HCT116 (cell line): ENCODE data around the gene AATF. TPM values are rescaled to one million over a fixed set of nuclear protein-coding genes. Genes with fewer than 3 reads are reported as not detected.

Experiments used
- ATAC-seq: fragments of 200-7000 bp; cut with Tn5 transposase; 2 replicates; pipeline ENCODE4 v1.9.1; 2020; ENCODE audit warnings: mild to moderate bottlenecking, moderate library complexity
- BruUV-seq: library from RNA; stranded (reverse); fragments of 400-500 nt; replicated peaks from 2 replicates; lab custom pipeline; 2021; lab: Mats Ljungman, UMichigan
- CTCF ChIA-PET: fragments of 300-600 bp; sonication (Branson Sonifier 250); formaldehyde crosslinking; loops from one replicate; lab custom pipeline; 2021; ENCODE audit warnings: antibody characterized with exemption; lab: Charles Lee
- POLR2A ChIA-PET: fragments of 300-600, 350-600 bp; sonication (Branson Sonifier 250); formaldehyde crosslinking; loops from one replicate; lab custom pipeline; 2021; ENCODE audit warnings: antibody characterized with exemption; lab: Charles Lee
- RAD21 ChIA-PET, 2 experiments: fragments of 300-600 bp; sonication (Branson Sonifier 250); formaldehyde crosslinking; loops; one replicate each; lab custom pipeline; 2023; ENCODE audit warnings: low total read pairs in 2 of 2; ENCODE audit not compliant: uncharacterized antibody in 2 of 2, unreplicated experiment in 2 of 2, low non-redundant PET in 1 of 2; lab: Charles Lee
- DNase-seq: peaks from one replicate; pipeline ENCODE4 v3.0.0-alpha.2; 2010; ENCODE audit warnings: low read depth, low spot score
- H2AFZ ChIP-seq: fragments of 200-600 bp; shearing (Covaris generic), sonication (generic); 2 replicates; pipeline ENCODE4 v1.6.1; 2017; ENCODE audit warnings: low read depth, mixed run types, mixed read lengths, antibody characterized with exemption, low read length; ENCODE audit not compliant: poor library complexity, severe bottlenecking
- H3K27ac ChIP-seq: 2 replicates; pipeline ENCODE4 v1.5.1; 2012; ENCODE audit warnings: low read depth, low read length
- H3K27me3 ChIP-seq: fragments of 200-600 bp; sonication (generic); 2 replicates; pipeline ENCODE4 v1.6.1; 2016; ENCODE audit warnings: mixed run types, low read length, mixed read lengths; ENCODE audit not compliant: insufficient read depth
- H3K36me3 ChIP-seq, 2 experiments: fragments of 200-500 bp in 1 of 2; fragments of 200-600 bp in 1 of 2; sonication (Bioruptor generic) in 1 of 2; sonication (generic) in 1 of 2; 2 replicates each; pipeline versions ENCODE4 v1.5.1 to v1.6.1; 2014 to 2016; ENCODE audit warnings: low read length in 2 of 2, inconsistent platforms in 1 of 2, mixed read lengths in 1 of 2, mixed run types in 1 of 2; ENCODE audit not compliant: insufficient read depth in 2 of 2, control insufficient read depth in 1 of 2
- H3K4me1 ChIP-seq, 2 experiments: fragments of 200-600 bp in 1 of 2; sonication (generic) in 1 of 2; 2 replicates each; pipeline versions ENCODE4 v1.5.1 to v1.6.1; 2012 to 2017; ENCODE audit warnings: low read length in 2 of 2, inconsistent platforms in 1 of 2, mild to moderate bottlenecking in 1 of 2, mixed read lengths in 1 of 2, mixed run types in 1 of 2, moderate library complexity in 1 of 2; ENCODE audit not compliant: insufficient read depth in 2 of 2, control insufficient read depth in 1 of 2
- H3K4me2 ChIP-seq: fragments of 200-600 bp; sonication (generic); 2 replicates; pipeline ENCODE4 v1.6.1; 2017; ENCODE audit warnings: mixed run types, low read length, mixed read lengths
- H3K4me3 ChIP-seq, 2 experiments: fragments of 200-600 bp in 1 of 2; sonication (generic) in 1 of 2; replicated peaks in 1 of 2; 2 replicates each; pipeline ENCODE4 v1.5.1; 2011 to 2016; ENCODE audit warnings: low read length in 2 of 2, control low read depth in 1 of 2, low read depth in 1 of 2, mild to moderate bottlenecking in 1 of 2, mixed read lengths in 1 of 2, mixed run types in 1 of 2
- H3K79me2 ChIP-seq: fragments of 200-600 bp; sonication (generic); 2 replicates; pipeline ENCODE4 v1.6.1; 2017; ENCODE audit warnings: mild to moderate bottlenecking, mixed run types, low read length, moderate library complexity, mixed read lengths; ENCODE audit not compliant: insufficient read depth
- H3K9ac ChIP-seq: fragments of 200-600 bp; sonication (generic); 2 replicates; pipeline ENCODE4 v1.6.1; 2016; ENCODE audit warnings: low read length, mixed read lengths
- H3K9me2 ChIP-seq: fragments of 200-600 bp; sonication (generic), shearing (Covaris generic); 2 replicates; pipeline ENCODE4 v1.6.1; 2017; ENCODE audit warnings: mixed run types, mild to moderate bottlenecking, moderate library complexity; ENCODE audit not compliant: insufficient read depth
- H3K9me3 ChIP-seq, 2 experiments: fragments of 200-500 bp in 1 of 2; fragments of 200-600 bp in 1 of 2; sonication (Bioruptor generic) in 1 of 2; sonication (generic) in 1 of 2; 2 replicates each; pipeline ENCODE4 v1.6.1; 2014 to 2017; ENCODE audit warnings: low read length in 2 of 2, mixed read lengths in 2 of 2, inconsistent platforms in 1 of 2, low read depth in 1 of 2, mild to moderate bottlenecking in 1 of 2, mixed run types in 1 of 2, moderate library complexity in 1 of 2; ENCODE audit not compliant: control insufficient read depth in 1 of 2, insufficient read depth in 1 of 2
- H4K20me1 ChIP-seq: fragments of 200-600 bp; sonication (generic), shearing (Covaris generic); 2 replicates; pipeline ENCODE4 v1.6.1; 2017; ENCODE audit warnings: mixed run types, mild to moderate bottlenecking, moderate library complexity; ENCODE audit not compliant: insufficient read depth
- CBX3 ChIP-seq: IDR thresholded peaks from 2 replicates; pipeline ENCODE4 v1.6.1; 2012; ENCODE audit warnings: low read depth
- EGR1 ChIP-seq: IDR thresholded peaks from 2 replicates; pipeline ENCODE4 v1.6.1; 2012; ENCODE audit warnings: low read depth
- EZH2 ChIP-seq: fragments of 200-600 bp; sonication (generic); IDR thresholded peaks from 2 replicates; pipeline ENCODE4 v1.6.1; 2017; ENCODE audit warnings: antibody characterized with exemption, mixed run types
- EZH2phosphoT487 ChIP-seq: fragments of 200-600 bp; IDR thresholded peaks from 2 replicates; pipeline ENCODE4 v1.6.1; 2018; ENCODE audit warnings: antibody characterized with exemption, borderline replicate concordance
- FOSL1 ChIP-seq: IDR thresholded peaks from 2 replicates; pipeline ENCODE4 v1.6.1; 2012; ENCODE audit warnings: low read depth
- TCF7L2 ChIP-seq: IDR thresholded peaks from 2 replicates; pipeline ENCODE4 v1.7.0; 2011; ENCODE audit warnings: borderline replicate concordance, inconsistent platforms; ENCODE audit not compliant: insufficient read depth, insufficient read length; ENCODE audit errors: extremely low read depth
- ZFX ChIP-seq: fragments of 450-650 bp; IDR thresholded peaks from 2 replicates; pipeline ENCODE4 v1.6.1; 2017
- ZNF274 ChIP-seq: fragments of 200-500 bp; sonication (Bioruptor generic); IDR thresholded peaks from 2 replicates; pipeline ENCODE4 v1.6.1; 2014; ENCODE audit warnings: mild to moderate bottlenecking, low read depth, low read length, inconsistent platforms
- intact Hi-C: fragments of 100-400 bp; cut with micrococcal nuclease; formaldehyde crosslinking; loops from 2 replicates; pipeline ENCODE4 v1.10.0; 2022
- total RNA-seq: library from RNA; stranded (reverse); gene quantifications from one replicate; pipeline ENCODE4 v1.2.1, GENCODE V29; 2021; ENCODE audit not compliant: unreplicated experiment
- TF ChIP-seq, protein P1 (sequence below), 3 experiments: fragments of 200-600 bp in 1 of 3; sonication (generic) in 1 of 3; IDR thresholded peaks in 2 of 3; conservative IDR thresholded peaks in 1 of 3; 2 replicates each; pipeline ENCODE4 v1.5.1; 2012 to 2017; ENCODE audit warnings: low read depth in 2 of 3, low read length in 2 of 3, antibody characterized with exemption in 1 of 3, borderline replicate concordance in 1 of 3, control low read depth in 1 of 3, mild to moderate bottlenecking in 1 of 3, mixed read lengths in 1 of 3, mixed run types in 1 of 3, moderate library complexity in 1 of 3; ENCODE audit not compliant: insufficient read depth in 1 of 3
- TF ChIP-seq, protein P2 (sequence below): IDR thresholded peaks from 2 replicates; pipeline ENCODE4 v1.6.1; 2011; ENCODE audit warnings: mild to moderate bottlenecking, low read length, moderate library complexity; ENCODE audit not compliant: insufficient replicate concordance; ENCODE audit errors: extremely low read depth

The AATF gene
- total RNA-seq, 1 experiment from 2014 or later: 105 TPM

DNA sequence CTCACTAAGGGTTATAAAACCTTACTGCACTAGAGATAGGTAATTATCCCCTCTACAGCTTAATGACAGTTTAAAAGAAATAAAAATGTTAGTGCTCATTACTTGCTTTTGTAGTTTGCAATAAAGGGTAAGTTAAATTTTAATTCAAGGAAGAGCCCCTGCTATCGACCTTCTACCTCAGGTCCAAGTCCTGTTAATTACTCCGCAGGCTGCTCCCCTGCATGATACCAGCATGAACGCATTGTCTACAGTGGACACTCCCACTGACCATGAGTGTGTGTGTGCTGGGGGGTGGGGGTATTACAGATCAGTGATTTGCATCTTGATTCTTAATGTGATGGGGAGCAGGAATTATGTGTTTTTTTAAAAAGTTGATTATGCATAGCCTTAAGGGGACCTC lies 103.1 kb downstream of the AATF start:
- TF ChIP-seq EGR1 (no peak), FOSL1 (no peak), EZH2phosphoT487 (no peak), CBX3 (no peak), ZNF274 (no peak), EZH2 (no peak), ZFX (no peak), TCF7L2 (no peak)
- TF ChIP-seq, protein P1, sequence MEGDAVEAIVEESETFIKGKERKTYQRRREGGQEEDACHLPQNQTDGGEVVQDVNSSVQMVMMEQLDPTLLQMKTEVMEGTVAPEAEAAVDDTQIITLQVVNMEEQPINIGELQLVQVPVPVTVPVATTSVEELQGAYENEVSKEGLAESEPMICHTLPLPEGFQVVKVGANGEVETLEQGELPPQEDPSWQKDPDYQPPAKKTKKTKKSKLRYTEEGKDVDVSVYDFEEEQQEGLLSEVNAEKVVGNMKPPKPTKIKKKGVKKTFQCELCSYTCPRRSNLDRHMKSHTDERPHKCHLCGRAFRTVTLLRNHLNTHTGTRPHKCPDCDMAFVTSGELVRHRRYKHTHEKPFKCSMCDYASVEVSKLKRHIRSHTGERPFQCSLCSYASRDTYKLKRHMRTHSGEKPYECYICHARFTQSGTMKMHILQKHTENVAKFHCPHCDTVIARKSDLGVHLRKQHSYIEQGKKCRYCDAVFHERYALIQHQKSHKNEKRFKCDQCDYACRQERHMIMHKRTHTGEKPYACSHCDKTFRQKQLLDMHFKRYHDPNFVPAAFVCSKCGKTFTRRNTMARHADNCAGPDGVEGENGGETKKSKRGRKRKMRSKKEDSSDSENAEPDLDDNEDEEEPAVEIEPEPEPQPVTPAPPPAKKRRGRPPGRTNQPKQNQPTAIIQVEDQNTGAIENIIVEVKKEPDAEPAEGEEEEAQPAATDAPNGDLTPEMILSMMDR (IDR thresholded peaks at IDR 0.05 in 2 of 3, conservative IDR thresholded peaks at IDR 0.05 in 1 of 3; ENCODE audit: borderline replicate concordance in 1 of 3, insufficient read depth in 1 of 3, low read depth in 2 of 3, low read length in 2 of 3): no peak
- TF ChIP-seq, protein P2, sequence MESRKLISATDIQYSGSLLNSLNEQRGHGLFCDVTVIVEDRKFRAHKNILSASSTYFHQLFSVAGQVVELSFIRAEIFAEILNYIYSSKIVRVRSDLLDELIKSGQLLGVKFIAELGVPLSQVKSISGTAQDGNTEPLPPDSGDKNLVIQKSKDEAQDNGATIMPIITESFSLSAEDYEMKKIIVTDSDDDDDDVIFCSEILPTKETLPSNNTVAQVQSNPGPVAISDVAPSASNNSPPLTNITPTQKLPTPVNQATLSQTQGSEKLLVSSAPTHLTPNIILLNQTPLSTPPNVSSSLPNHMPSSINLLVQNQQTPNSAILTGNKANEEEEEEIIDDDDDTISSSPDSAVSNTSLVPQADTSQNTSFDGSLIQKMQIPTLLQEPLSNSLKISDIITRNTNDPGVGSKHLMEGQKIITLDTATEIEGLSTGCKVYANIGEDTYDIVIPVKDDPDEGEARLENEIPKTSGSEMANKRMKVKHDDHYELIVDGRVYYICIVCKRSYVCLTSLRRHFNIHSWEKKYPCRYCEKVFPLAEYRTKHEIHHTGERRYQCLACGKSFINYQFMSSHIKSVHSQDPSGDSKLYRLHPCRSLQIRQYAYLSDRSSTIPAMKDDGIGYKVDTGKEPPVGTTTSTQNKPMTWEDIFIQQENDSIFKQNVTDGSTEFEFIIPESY: no peak
- TF ChIP-seq, all 23 proteins: peak for 0
- no peak for ATAC-seq
- ChIA-PET POLR2A (no interaction called here), CTCF (interaction anchor here (1.1 kb wide), 1 partner anchor 426 kb away, joined by 3 read pairs; no protein-coding TSS in a partner anchor), RAD21 (no interaction called here)
- Histone ChIP-seq H3K27ac (no peak overlapping the region), H3K27me3 (no peaks in the 10 kb centered on the region), H3K9me2 (no peaks in the 10 kb centered on the region), H3K4me2 (no peak overlapping the region), H3K4me1 (0 out of 4 replicates have a peak, but pooled peaks cover 2 to 5% of the 10 kb centered on the region in 2 experiments), H3K9ac (no peak overlapping the region), H3K9me3 (no peaks in the 10 kb centered on the region), H3K79me2 (peaks cover 16% of the 10 kb centered on the region), H2AFZ (no peak overlapping the region), H3K36me3 (peaks cover 9 to 13% of the 10 kb centered on the region in 2 experiments), H4K20me1 (peaks cover 3% of the 10 kb centered on the region; the same call in 1 of the 2 replicates), H3K4me3 (no peak overlapping the region)
- intact Hi-C loops: no loop called here
- DNase-seq: no peak
- no TSS peak for BruUV-seq
